IMR-90 (cell line): Measurements from ENCODE around the gene MRPL43. TPM values are rescaled to one million over a fixed set of nuclear protein-coding genes. Genes with fewer than 3 reads are reported as not detected.

ENCODE experiments used
- ATAC-seq: fragments of 200-7000 bp; cut with Tn5 transposase; 2 replicates; pipeline ENCODE4 v1.9.1; 2020; ENCODE audit warnings: low read depth, mild to moderate bottlenecking, moderate library complexity
- BruUV-seq: library from RNA; stranded (reverse); fragments of 400-500 nt; replicated peaks from 2 replicates; lab custom pipeline; 2021; lab: Mats Ljungman, UMichigan
- CTCF ChIA-PET: fragments of 300-600 bp; formaldehyde crosslinking; extraction: SDS; loops from one replicate; lab custom pipeline; 2021; ENCODE audit warnings: antibody characterized with exemption; lab: Yijun Ruan, JAX
- POLR2A ChIA-PET: fragments of 300-600 bp; sonication (Branson Sonifier 250); formaldehyde crosslinking; loops from one replicate; lab custom pipeline; 2022; ENCODE audit warnings: antibody characterized with exemption; ENCODE audit not compliant: unreplicated experiment; lab: Charles Lee
- DNase-seq: peaks from one replicate; pipeline ENCODE4 v3.0.0; 2013
- H2AFZ ChIP-seq: replicated peaks from 2 replicates; pipeline ENCODE3; 2013; ENCODE audit warnings: low read length, mild to moderate bottlenecking; ENCODE audit not compliant: poor library complexity
- H2AK5ac ChIP-seq: 2 replicates; pipeline ENCODE4 v1.6.1; 2013; ENCODE audit warnings: low read depth, low read length, inconsistent platforms
- H2AK9ac ChIP-seq: replicated peaks from 2 replicates; pipeline ENCODE3; 2013; ENCODE audit warnings: mild to moderate bottlenecking, low read depth, low read length, moderate library complexity; ENCODE audit not compliant: poor library complexity
- H2BK120ac ChIP-seq: 2 replicates; pipeline ENCODE4 v1.6.1; 2013; ENCODE audit warnings: low read depth, low read length, inconsistent platforms
- H2BK15ac ChIP-seq: 3 replicates; pipeline ENCODE4 v1.6.1; 2013; ENCODE audit warnings: low read depth, low read length, inconsistent platforms
- H2BK20ac ChIP-seq: 2 replicates; pipeline ENCODE4 v1.6.1; 2013; ENCODE audit warnings: low read depth, mild to moderate bottlenecking, inconsistent platforms, low read length, moderate library complexity
- H2BK5ac ChIP-seq: 2 replicates; pipeline ENCODE4 v1.6.1; 2013; ENCODE audit warnings: mild to moderate bottlenecking, low read depth, low read length, inconsistent platforms; ENCODE audit not compliant: poor library complexity, severe bottlenecking
- H3K14ac ChIP-seq: replicated peaks from 2 replicates; pipeline ENCODE4 v1.6.1; 2013; ENCODE audit warnings: low read depth, low read length, inconsistent platforms
- H3K18ac ChIP-seq: 2 replicates; pipeline ENCODE4 v1.6.1; 2013; ENCODE audit warnings: low read depth, low read length, control low read depth
- H3K23ac ChIP-seq: 2 replicates; pipeline ENCODE4 v1.6.1; 2013; ENCODE audit warnings: low read depth, low read length, inconsistent platforms
- H3K27ac ChIP-seq: 2 replicates; pipeline ENCODE4 v1.5.1; 2013; ENCODE audit warnings: mild to moderate bottlenecking, control low read depth, low read length; ENCODE audit not compliant: insufficient read depth
- H3K27me3 ChIP-seq: 2 replicates; pipeline ENCODE4 v1.6.1; 2013; ENCODE audit warnings: low read length; ENCODE audit not compliant: control insufficient read depth, insufficient read depth
- H3K36me3 ChIP-seq: 2 replicates; pipeline ENCODE4 v1.6.1; 2013; ENCODE audit warnings: low read length, mixed read lengths; ENCODE audit not compliant: control insufficient read depth, insufficient read depth
- H3K4ac ChIP-seq: 2 replicates; pipeline ENCODE4 v1.6.1; 2013; ENCODE audit warnings: low read depth, low read length, inconsistent platforms
- H3K4me1 ChIP-seq: 2 replicates; pipeline ENCODE4 v1.6.1; 2013; ENCODE audit warnings: low read length, mixed read lengths; ENCODE audit not compliant: control insufficient read depth, insufficient read depth
- H3K4me2 ChIP-seq: 2 replicates; pipeline ENCODE4 v1.6.1; 2013; ENCODE audit warnings: low read depth, mild to moderate bottlenecking, control low read depth, low read length, moderate library complexity
- H3K4me3 ChIP-seq: 2 replicates; pipeline ENCODE4 v1.5.1; 2013; ENCODE audit warnings: low read depth, mild to moderate bottlenecking, control low read depth, low read length, moderate library complexity; ENCODE audit not compliant: insufficient read depth
- H3K56ac ChIP-seq: 2 replicates; pipeline ENCODE4 v1.6.1; 2013; ENCODE audit warnings: low read length, inconsistent platforms; ENCODE audit not compliant: insufficient read depth; ENCODE audit errors: extremely low read depth
- H3K79me1 ChIP-seq, 2 experiments: 2 replicates each; pipeline ENCODE4 v1.6.1; 2013; ENCODE audit warnings: low read length in 2 of 2, inconsistent platforms in 1 of 2, low read depth in 1 of 2
- H3K9ac ChIP-seq: 2 replicates; pipeline ENCODE4 v1.6.1; 2013; ENCODE audit warnings: low read depth, low read length, control low read depth
- H3K9me1 ChIP-seq: 2 replicates; pipeline ENCODE4 v1.6.1; 2013; ENCODE audit warnings: low read length, inconsistent platforms; ENCODE audit not compliant: insufficient read depth
- H3K9me3 ChIP-seq: 2 replicates; pipeline ENCODE4 v1.6.1; 2013; ENCODE audit warnings: low read length; ENCODE audit not compliant: control insufficient read depth, insufficient read depth
- H4K20me1 ChIP-seq: 2 replicates; pipeline ENCODE4 v1.6.1; 2013; ENCODE audit warnings: low read length, inconsistent platforms; ENCODE audit not compliant: insufficient read depth
- H4K5ac ChIP-seq: 2 replicates; pipeline ENCODE4 v1.6.1; 2013; ENCODE audit warnings: mild to moderate bottlenecking, low read depth, low read length, control low read depth
- H4K8ac ChIP-seq, 2 experiments: 2 replicates each; pipeline ENCODE4 v1.6.1; 2013; ENCODE audit warnings: low read depth in 2 of 2, low read length in 2 of 2, control low read depth in 1 of 2, inconsistent platforms in 1 of 2
- H4K91ac ChIP-seq: 2 replicates; pipeline ENCODE4 v1.6.1; 2013; ENCODE audit warnings: low read depth, low read length, inconsistent platforms; ENCODE audit not compliant: insufficient read depth
- BHLHE40 ChIP-seq: fragments of 150-350 bp; IDR thresholded peaks from 2 replicates; pipeline ENCODE4 v1.6.1; 2016; ENCODE audit warnings: mild to moderate bottlenecking, low read depth, low read length
- CEBPB ChIP-seq: IDR thresholded peaks from 2 replicates; pipeline ENCODE4 v1.6.1; 2012; ENCODE audit warnings: low read depth, low read length, improper control_type of control experiment
- FOS ChIP-seq: fragments of 150-350 bp; IDR thresholded peaks from 2 replicates; pipeline ENCODE4 v1.6.1; 2016; ENCODE audit warnings: low read depth, low read length
- RAD21 ChIP-seq: IDR thresholded peaks from 2 replicates; pipeline ENCODE4 v1.6.1; 2012; ENCODE audit warnings: low read length, improper control_type of control experiment
- RCOR1 ChIP-seq: IDR thresholded peaks from 2 replicates; pipeline ENCODE4 v1.6.1; 2012; ENCODE audit warnings: mild to moderate bottlenecking, low read length, improper control_type of control experiment; ENCODE audit not compliant: insufficient replicate concordance
- RFX5 ChIP-seq: IDR thresholded peaks from 2 replicates; pipeline ENCODE4 v1.8.0; 2012; ENCODE audit warnings: low read depth, mild to moderate bottlenecking, low read length, moderate library complexity
- SMC3 ChIP-seq: fragments of 150-350 bp; IDR thresholded peaks from 2 replicates; pipeline ENCODE4 v1.6.1; 2016; ENCODE audit warnings: low read depth, mild to moderate bottlenecking, antibody characterized with exemption, low read length, moderate library complexity
- WGBS, 2 experiments: methylation state at CpG; one replicate each; pipeline versions ENCODE4 v1.1.5 to v1.1.7; 2013; ENCODE audit warnings: missing lambda C conversion rate in 2 of 2; ENCODE audit not compliant: insufficient read length in 1 of 2; ENCODE audit errors: extremely low coverage in 2 of 2; 5-methylcytosine and 5-hydroxymethylcytosine counted together
- dilution Hi-C: fragments of 300-500 bp; cut with HindIII; formaldehyde crosslinking; loops from one replicate; pipeline ENCODE4 v1.14.3; 2018; ENCODE audit warnings: low sequenced_read_pairs; ENCODE audit not compliant: unreplicated experiment
- in situ Hi-C: fragments of 300-500 bp; cut with MboI; formaldehyde crosslinking; loops from 3 replicates; pipeline ENCODE4 v1.14.3; 2019; ENCODE audit warnings: low sequenced_read_pairs, inconsistent platforms, mixed read lengths
- intact Hi-C: fragments of 100-400 bp; cut with micrococcal nuclease; formaldehyde crosslinking; loops from 2 replicates; pipeline ENCODE4 v1.10.0; 2022
- polyA plus RNA-seq, 3 experiments: library from polyadenylated mRNA; depleted of rRNA; stranded (reverse); fragments of >200 nt; gene quantifications; 2 replicates each; pipeline ENCODE4 v1.2.3, GENCODE V29; 2012; ENCODE audit warnings: low replicate concordance in 1 of 3
- total RNA-seq: library from RNA; depleted of rRNA; stranded (reverse); fragments of >200 nt; gene quantifications from 2 replicates; pipeline ENCODE4 v1.2.3, GENCODE V29; 2012
- TF ChIP-seq, protein P1 (sequence below): fragments of 150-350 bp; IDR thresholded peaks from 2 replicates; pipeline ENCODE4 v1.6.1; 2017; ENCODE audit warnings: mild to moderate bottlenecking, antibody characterized with exemption, low read length, low read depth
- TF ChIP-seq, protein P2 (sequence below): fragments of 150-350 bp; IDR thresholded peaks from 2 replicates; pipeline ENCODE4 v1.6.1; 2016; ENCODE audit warnings: low read depth, mild to moderate bottlenecking, low read length, moderate library complexity, borderline replicate concordance
- TF ChIP-seq, protein P3 (sequence below): conservative IDR thresholded peaks from 2 replicates; pipeline ENCODE4 v1.5.1; 2012; ENCODE audit warnings: mild to moderate bottlenecking, low read depth, low read length, improper control_type of control experiment

The MRPL43 gene
- total and polyA plus RNA-seq, 2 of the 4 experiments (the other 2 are of a cell fraction) = 61.3 to 142 TPM

DNA sequence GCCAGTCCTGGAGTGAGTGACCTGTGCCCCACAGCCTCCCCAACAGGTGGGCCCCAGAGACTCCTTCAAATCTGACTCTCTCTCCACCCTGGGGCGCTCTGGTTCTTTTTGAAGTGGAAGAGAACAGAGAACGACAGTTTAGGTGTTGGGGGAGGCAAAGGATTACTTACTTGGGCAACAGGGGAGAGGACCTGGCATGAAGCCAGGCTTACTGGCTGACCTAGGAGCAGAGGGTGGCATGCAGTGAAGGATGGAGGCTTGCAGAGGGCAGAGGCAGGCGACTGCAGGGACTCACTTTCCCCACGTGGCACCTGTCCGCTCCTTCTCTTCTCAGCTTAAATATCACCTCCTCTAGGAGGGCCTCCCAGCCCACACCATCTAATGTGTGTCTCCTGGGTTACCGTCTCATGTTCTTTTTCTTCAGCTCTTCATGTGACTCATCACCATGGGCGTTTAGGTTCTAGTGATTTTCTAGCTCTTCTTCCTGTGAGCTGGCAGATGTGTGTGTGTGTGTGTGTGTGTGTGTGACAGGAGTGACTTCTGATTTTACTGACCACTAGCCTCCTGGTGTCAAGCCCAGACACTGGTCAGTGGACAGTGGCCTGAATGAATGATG, 27.8 kb upstream of the MRPL43 start:
- peak; percentile 98 for DNase-seq
- POLR2A ChIA-PET = no interaction called here
- Histone ChIP-seq H3K14ac (no peak overlapping the region), H4K5ac (no peak overlapping the region), H3K9me3 (no peaks in the 10 kb centered on the region), H3K18ac (no peak overlapping the region), H3K27me3 (no peaks in the 10 kb centered on the region; the same call in 1 of the 2 replicates), H3K56ac (no peak overlapping the region), H3K9ac (no peak overlapping the region), H2AFZ (peak overlapping the region; percentile 28), H2BK15ac (no peak overlapping the region), H2BK5ac (no peak overlapping the region), H2AK9ac (peak overlapping the region; percentile 92), H3K4me3 (no peak overlapping the region), H4K91ac (0 out of 2 replicates have a peak overlapping the region, but pooled peaks have one; percentile 19), H3K23ac (no peak overlapping the region), H3K4ac (peak overlapping the region; percentile 39), H2BK120ac (no peak overlapping the region), H3K4me2 (no peak overlapping the region), H4K20me1 (peaks cover 4% of the 10 kb centered on the region; the same call in 1 of the 2 replicates), H3K79me1 (0 out of 4 replicates have a peak, but pooled peaks cover 0 to 7% of the 10 kb centered on the region in 2 experiments), H2BK20ac (no peak overlapping the region), H3K9me1 (peaks cover 13% of the 10 kb centered on the region), H3K27ac (no peak overlapping the region), H3K4me1 (peaks cover 22% of the 10 kb centered on the region), H3K36me3 (no peaks in the 10 kb centered on the region), H4K8ac (no peak overlapping the region), H2AK5ac (peak overlapping the region; percentile 90; the same call in 1 of the 2 replicates)
- ATAC-seq = peak; percentile 30
- CTCF ChIA-PET = interaction anchor here (0.6 to 6.8 kb wide), 17 partner anchors 10 to 496 kb away, joined by 3 to 48 read pairs (median 4); partner anchors contain the start of genes KAZALD1, LZTS2, MRPL43 and PDZD7
- peak; percentile 9 for TF ChIP-seq RCOR1
- TF ChIP-seq, protein P1, sequence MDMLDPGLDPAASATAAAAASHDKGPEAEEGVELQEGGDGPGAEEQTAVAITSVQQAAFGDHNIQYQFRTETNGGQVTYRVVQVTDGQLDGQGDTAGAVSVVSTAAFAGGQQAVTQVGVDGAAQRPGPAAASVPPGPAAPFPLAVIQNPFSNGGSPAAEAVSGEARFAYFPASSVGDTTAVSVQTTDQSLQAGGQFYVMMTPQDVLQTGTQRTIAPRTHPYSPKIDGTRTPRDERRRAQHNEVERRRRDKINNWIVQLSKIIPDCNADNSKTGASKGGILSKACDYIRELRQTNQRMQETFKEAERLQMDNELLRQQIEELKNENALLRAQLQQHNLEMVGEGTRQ = peak; percentile 48; the same call in 1 of the 2 replicates
- no peak for TF ChIP-seq RAD21
- TF ChIP-seq RFX5 = no peak
- TF ChIP-seq SMC3 = no peak
- TF ChIP-seq, protein P2, sequence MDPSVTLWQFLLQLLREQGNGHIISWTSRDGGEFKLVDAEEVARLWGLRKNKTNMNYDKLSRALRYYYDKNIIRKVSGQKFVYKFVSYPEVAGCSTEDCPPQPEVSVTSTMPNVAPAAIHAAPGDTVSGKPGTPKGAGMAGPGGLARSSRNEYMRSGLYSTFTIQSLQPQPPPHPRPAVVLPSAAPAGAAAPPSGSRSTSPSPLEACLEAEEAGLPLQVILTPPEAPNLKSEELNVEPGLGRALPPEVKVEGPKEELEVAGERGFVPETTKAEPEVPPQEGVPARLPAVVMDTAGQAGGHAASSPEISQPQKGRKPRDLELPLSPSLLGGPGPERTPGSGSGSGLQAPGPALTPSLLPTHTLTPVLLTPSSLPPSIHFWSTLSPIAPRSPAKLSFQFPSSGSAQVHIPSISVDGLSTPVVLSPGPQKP = no peak
- peak; percentile 48; the same call in 1 of the 2 replicates for TF ChIP-seq BHLHE40
- peak; percentile 80 for TF ChIP-seq FOS
- no peak for TF ChIP-seq CEBPB
- TF ChIP-seq, protein P3, sequence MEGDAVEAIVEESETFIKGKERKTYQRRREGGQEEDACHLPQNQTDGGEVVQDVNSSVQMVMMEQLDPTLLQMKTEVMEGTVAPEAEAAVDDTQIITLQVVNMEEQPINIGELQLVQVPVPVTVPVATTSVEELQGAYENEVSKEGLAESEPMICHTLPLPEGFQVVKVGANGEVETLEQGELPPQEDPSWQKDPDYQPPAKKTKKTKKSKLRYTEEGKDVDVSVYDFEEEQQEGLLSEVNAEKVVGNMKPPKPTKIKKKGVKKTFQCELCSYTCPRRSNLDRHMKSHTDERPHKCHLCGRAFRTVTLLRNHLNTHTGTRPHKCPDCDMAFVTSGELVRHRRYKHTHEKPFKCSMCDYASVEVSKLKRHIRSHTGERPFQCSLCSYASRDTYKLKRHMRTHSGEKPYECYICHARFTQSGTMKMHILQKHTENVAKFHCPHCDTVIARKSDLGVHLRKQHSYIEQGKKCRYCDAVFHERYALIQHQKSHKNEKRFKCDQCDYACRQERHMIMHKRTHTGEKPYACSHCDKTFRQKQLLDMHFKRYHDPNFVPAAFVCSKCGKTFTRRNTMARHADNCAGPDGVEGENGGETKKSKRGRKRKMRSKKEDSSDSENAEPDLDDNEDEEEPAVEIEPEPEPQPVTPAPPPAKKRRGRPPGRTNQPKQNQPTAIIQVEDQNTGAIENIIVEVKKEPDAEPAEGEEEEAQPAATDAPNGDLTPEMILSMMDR = peak; percentile 0; the same call in 1 of the 2 replicates
- intact Hi-C loops = loop anchor here (10.0 kb wide), 1 partner anchor 450 kb away; no protein-coding TSS in a partner anchor
- dilution Hi-C loops = no loop called here
- in situ Hi-C loops = no loop called here
- 0% methylated on average over 1 of the region's 7 CpGs; no CpG with 5 or more reads in 1 of the 2 experiments for WGBS, 2 experiments
- BruUV-seq = no TSS peak
